ENCODE data around the gene SND1. TPM values are rescaled to one million over a fixed set of nuclear protein-coding genes. Genes with fewer than 3 reads are reported as not detected.
A peak's percentile ranks its signal among the peaks of the same experiment; 100 is the strongest.

Gene SND1
- total RNA-seq, 2 donors from 2014 or later: 108 to 123 TPM

GRCh38 chr7:127677433-127678230 is 25.6 kb downstream of the SND1 start:
- intact Hi-C loops (cut with DNase I, micrococcal nuclease): no loop called here
- no peak for DNase-seq
- ATAC-seq: no peak

GRCh38 chr7:127678337-127678736 is 26.3 kb downstream of the SND1 start:
- ATAC-seq: no peak
- intact Hi-C loops (cut with DNase I, micrococcal nuclease): no loop called here
- DNase-seq: no peak

- ATAC-seq (no peak), DNase-seq (no peak)
- intact Hi-C loops (cut with DNase I, micrococcal nuclease): no loop called here
Observed at GRCh38 chr7:127678947-127679346, 27.0 kb downstream of the SND1 start.

GRCh38 chr7:127680983-127681382 is 29.0 kb downstream of the SND1 start:
- intact Hi-C loops (cut with DNase I, micrococcal nuclease): no loop called here

GRCh38 chr7:127682140-127682539 is 30.1 kb downstream of the SND1 start:
- DNase-seq (no peak), ATAC-seq (no peak)
- intact Hi-C loops (cut with DNase I, micrococcal nuclease): no loop called here

More at GRCh38 chr7:127680983-127681382, 29.0 kb downstream of the SND1 start:
- DNase-seq (no peak), ATAC-seq (no peak)

- ATAC-seq (no peak), DNase-seq (no peak)
- intact Hi-C loops (cut with DNase I, micrococcal nuclease): no loop called here
Observed at GRCh38 chr7:127683776-127684681, 32.0 kb downstream of the SND1 start.

- ATAC-seq (no peak), DNase-seq (no peak)
- intact Hi-C loops (cut with DNase I, micrococcal nuclease): no loop called here
Observed at GRCh38 chr7:127689194-127689772, 37.3 kb downstream of the SND1 start.

GRCh38 chr7:127690337-127690736 is 38.3 kb downstream of the SND1 start:
- intact Hi-C loops (cut with DNase I, micrococcal nuclease): no loop called here
- ATAC-seq: no peak
- DNase-seq: no peak

- intact Hi-C loops (cut with DNase I, micrococcal nuclease): no loop called here
- ATAC-seq: no peak
- DNase-seq: no peak
Observed at GRCh38 chr7:127690806-127691205, 38.8 kb downstream of the SND1 start.

- intact Hi-C loops (cut with DNase I, micrococcal nuclease): no loop called here
- no peak for ATAC-seq
- DNase-seq: no peak
Observed at GRCh38 chr7:127692200-127692599, 40.2 kb downstream of the SND1 start.

- DNase-seq (no peak), ATAC-seq (no peak)
- intact Hi-C loops (cut with DNase I, micrococcal nuclease): no loop called here
Observed at GRCh38 chr7:127699853-127700252, 47.9 kb downstream of the SND1 start.

GRCh38 chr7:127702052-127702652 is 50.2 kb downstream of the SND1 start:
- no peak for DNase-seq
- ATAC-seq: no peak
- intact Hi-C loops (cut with DNase I, micrococcal nuclease): no loop called here

- no peak for ATAC-seq
- DNase-seq: no peak
- intact Hi-C loops (cut with DNase I, micrococcal nuclease): no loop called here
Observed at GRCh38 chr7:127702938-127703337, 50.9 kb downstream of the SND1 start.

GRCh38 chr7:127704211-127704610 is 52.2 kb downstream of the SND1 start:
- intact Hi-C loops (cut with DNase I, micrococcal nuclease): no loop called here

GRCh38 chr7:127705461-127705959 is 53.5 kb downstream of the SND1 start:
- ATAC-seq (no peak), DNase-seq (no peak)
- intact Hi-C loops (cut with DNase I, micrococcal nuclease): no loop called here

More at GRCh38 chr7:127704211-127704610, 52.2 kb downstream of the SND1 start:
- ATAC-seq (peak; percentile 87), DNase-seq (no peak)

GRCh38 chr7:127706766-127707165 is 54.8 kb downstream of the SND1 start:
- intact Hi-C loops (cut with DNase I, micrococcal nuclease): no loop called here
- ATAC-seq (no peak), DNase-seq (no peak)

GRCh38 chr7:127708201-127708600 is 56.2 kb downstream of the SND1 start:
- ATAC-seq (no peak), DNase-seq (no peak)
- intact Hi-C loops (cut with DNase I, micrococcal nuclease): no loop called here

- intact Hi-C loops (cut with DNase I, micrococcal nuclease): no loop called here
- ATAC-seq (peak; percentile 73), DNase-seq (peak; percentile 52 to 84)
Observed at GRCh38 chr7:127708788-127709187, 56.8 kb downstream of the SND1 start.

GRCh38 chr7:127710635-127711034 is 58.6 kb downstream of the SND1 start:
- DNase-seq (no peak), ATAC-seq (no peak)
- intact Hi-C loops (cut with DNase I, micrococcal nuclease): loop anchor here (2.0 to 10.0 kb wide), 2 partner anchors 498 to 504 kb away; no protein-coding TSS in a partner anchor
